ENCODE results near the gene EIF4G3. TPM values are rescaled to one million over a fixed set of nuclear protein-coding genes. Genes with fewer than 3 reads are reported as not detected.

Gene EIF4G3
- total and polyA plus RNA-seq, 2 donors (not counting 3 experiments of a cell fraction or from before 2014, with no cell fraction given) = 40.7 to 78.5 TPM

GRCh38 chr1:20873311-20873710 lies 303.4 kb downstream of the EIF4G3 start:
- BruUV-seq (replicated peaks) = no TSS peak

More at GRCh38 chr1:20873311-20873710, 303.4 kb downstream of the EIF4G3 start:
- no peak overlapping the region for H2AFZ ChIP-seq (ENCODE audit: low read depth, low read length)
- H3K9me1 ChIP-seq (replicated peaks; ENCODE audit: control insufficient read depth, extremely low read depth, insufficient read depth, low read length) = no peaks in the 10 kb centered on the region
- CTCF ChIA-PET = no interaction called here
- POLR2A ChIA-PET = no interaction called here
- no peaks in the 10 kb centered on the region for H3K4me1 ChIP-seq (ENCODE audit: control insufficient read depth, extremely low read depth, insufficient read depth, low read length)
- H3K27me3 ChIP-seq (ENCODE audit: control insufficient read depth in 2 of 2, insufficient read depth in 2 of 2, low read length in 2 of 2) = no peaks in the 10 kb centered on the region
- no peaks in the 10 kb centered on the region for H3K79me2 ChIP-seq (ENCODE audit: control insufficient read depth, insufficient read depth, low read length)
- H3K36me3 ChIP-seq (ENCODE audit: control insufficient read depth in 2 of 2, extremely low read depth in 1 of 2, insufficient read depth in 2 of 2, low read length in 2 of 2) = no peaks in the 10 kb centered on the region
- no peak for TF ChIP-seq FOS (IDR thresholded peaks at IDR 0.05; ENCODE audit: borderline replicate concordance, insufficient read depth, low read length)
- TF ChIP-seq GATA2 (IDR thresholded peaks at IDR 0.05; ENCODE audit: insufficient read depth, insufficient read length, low read depth, low read length) = no peak
- TF ChIP-seq POLR2A (IDR thresholded peaks at IDR 0.05; ENCODE audit: low read depth, low read length) = no peak
- TF ChIP-seq MYC (IDR thresholded peaks at IDR 0.05; ENCODE audit: low read depth, low read length) = no peak
- TF ChIP-seq MAX (IDR thresholded peaks at IDR 0.05; ENCODE audit: insufficient read depth, insufficient read length) = no peak
- TF ChIP-seq EZH2 (IDR thresholded peaks at IDR 0.05; ENCODE audit: borderline replicate concordance, low read depth, low read length, severe bottlenecking) = no peak
- TF ChIP-seq POLR2AphosphoS5 (IDR thresholded peaks at IDR 0.05; ENCODE audit: insufficient read depth, low read depth, low read length) = no peak
- TF ChIP-seq JUN (IDR thresholded peaks at IDR 0.05; ENCODE audit: borderline replicate concordance, insufficient read depth, insufficient read length, low read depth) = no peak
- no peak for TF ChIP-seq CTCF (IDR thresholded peaks at IDR 0.05; ENCODE audit: extremely low read depth in 1 of 2, insufficient read depth in 1 of 2, low read depth in 1 of 2, low read length in 2 of 2)
- H3K4me3 ChIP-seq (replicated peaks in 1 of 3; ENCODE audit: insufficient read depth in 1 of 3, low read depth in 1 of 3, low read length in 3 of 3) = no peak overlapping the region
- dilution Hi-C loops (cut with MboI; ENCODE audit: extremely low pct_ligation_motif_present, low sequenced_read_pairs) = no loop called here
- H3K9me3 ChIP-seq (replicated peaks; ENCODE audit: control insufficient read depth, insufficient read depth, low read length) = no peaks in the 10 kb centered on the region
- DNase-seq (ENCODE audit: low read depth, low spot score) (no peak), FAIRE-seq (no peak)
- intact Hi-C loops (cut with micrococcal nuclease) = no loop called here
- no peak overlapping the region for H3K4me2 ChIP-seq (ENCODE audit: insufficient read depth, low read length)
- H3K27ac ChIP-seq (ENCODE audit: insufficient read depth, low read depth, low read length) = no peak overlapping the region
- H4K20me1 ChIP-seq (replicated peaks; ENCODE audit: control insufficient read depth, extremely low read depth, insufficient read depth, low read length) = no peaks in the 10 kb centered on the region
- no peak overlapping the region for H3K9ac ChIP-seq (replicated peaks; ENCODE audit: extremely low read depth, insufficient read depth, low read length)

Measured in endothelial cell of umbilical vein (primary cell).